OCI-LY3 (cell line): Measurements from ENCODE around the gene ELFN1.

Experiments
- CTCF ChIP-seq: fragments of 200-600, 300-600 bp; sonication (generic); IDR thresholded peaks from 2 replicates; pipeline ENCODE4 v1.5.1; 2014; ENCODE audit warnings: antibody characterized with exemption, low read length, low read depth
- EZH2phosphoT487 ChIP-seq: fragments of 200-600 bp; shearing (Covaris generic); IDR thresholded peaks from 2 replicates; pipeline ENCODE4 v1.6.1; 2018; ENCODE audit warnings: antibody characterized with exemption, mixed run types, low read depth

- no peak for TF ChIP-seq CTCF
- TF ChIP-seq EZH2phosphoT487 = no peak
Measured at GRCh38 chr7:1689311-1689710, 19.2 kb downstream of the ELFN1 start.
